Measurements from ENCODE around the gene DBNDD1.

DNA sequence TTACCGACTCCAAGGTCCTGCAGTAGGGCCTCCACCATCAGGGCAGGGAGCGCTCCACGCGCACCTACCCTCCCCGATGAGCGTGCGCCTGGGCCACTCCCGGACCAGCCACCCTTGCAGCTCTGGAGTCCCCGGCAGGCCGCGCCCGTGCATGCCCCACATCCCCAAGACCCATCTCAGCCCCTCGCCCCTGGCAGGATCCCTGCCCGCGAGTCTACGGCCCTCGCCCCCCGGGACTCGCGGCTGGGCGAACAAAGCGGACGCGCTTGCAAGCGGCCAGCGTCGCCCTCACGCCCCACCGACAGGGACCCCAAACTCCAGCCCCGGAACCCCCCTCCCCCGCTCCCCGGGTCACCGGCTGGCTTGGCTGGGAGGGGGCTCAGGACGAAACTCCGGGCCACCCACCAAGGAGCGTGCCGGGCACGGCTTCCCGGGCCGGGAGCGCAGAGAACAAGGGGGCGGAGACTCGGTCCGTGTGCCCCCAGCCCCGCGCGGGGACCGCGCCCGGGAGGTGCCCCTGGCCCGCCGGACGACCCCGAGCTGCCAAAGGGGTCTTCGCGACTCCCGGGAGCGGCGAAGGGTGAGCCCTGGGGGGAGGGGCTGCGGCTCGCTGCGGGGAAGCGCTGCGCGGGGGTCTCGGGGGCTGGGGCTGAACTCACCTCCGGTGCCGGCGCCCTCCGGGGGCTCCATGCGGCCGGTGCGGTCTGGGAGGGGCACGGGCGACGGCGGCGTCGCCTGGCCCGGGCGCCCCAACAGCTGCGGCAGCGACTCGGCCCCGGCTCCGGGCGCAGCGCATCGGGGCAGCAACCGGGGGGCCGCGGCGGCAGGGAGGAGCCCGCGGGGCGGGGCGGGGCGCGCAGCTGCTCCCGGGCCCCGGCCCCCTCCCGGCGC lies at the start of gene DBNDD1:
- TF ChIP-seq, protein P1, sequence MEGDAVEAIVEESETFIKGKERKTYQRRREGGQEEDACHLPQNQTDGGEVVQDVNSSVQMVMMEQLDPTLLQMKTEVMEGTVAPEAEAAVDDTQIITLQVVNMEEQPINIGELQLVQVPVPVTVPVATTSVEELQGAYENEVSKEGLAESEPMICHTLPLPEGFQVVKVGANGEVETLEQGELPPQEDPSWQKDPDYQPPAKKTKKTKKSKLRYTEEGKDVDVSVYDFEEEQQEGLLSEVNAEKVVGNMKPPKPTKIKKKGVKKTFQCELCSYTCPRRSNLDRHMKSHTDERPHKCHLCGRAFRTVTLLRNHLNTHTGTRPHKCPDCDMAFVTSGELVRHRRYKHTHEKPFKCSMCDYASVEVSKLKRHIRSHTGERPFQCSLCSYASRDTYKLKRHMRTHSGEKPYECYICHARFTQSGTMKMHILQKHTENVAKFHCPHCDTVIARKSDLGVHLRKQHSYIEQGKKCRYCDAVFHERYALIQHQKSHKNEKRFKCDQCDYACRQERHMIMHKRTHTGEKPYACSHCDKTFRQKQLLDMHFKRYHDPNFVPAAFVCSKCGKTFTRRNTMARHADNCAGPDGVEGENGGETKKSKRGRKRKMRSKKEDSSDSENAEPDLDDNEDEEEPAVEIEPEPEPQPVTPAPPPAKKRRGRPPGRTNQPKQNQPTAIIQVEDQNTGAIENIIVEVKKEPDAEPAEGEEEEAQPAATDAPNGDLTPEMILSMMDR (IDR thresholded peaks at IDR 0.05) = no peak
- no peak for TF ChIP-seq POLR2AphosphoS5 (IDR thresholded peaks at IDR 0.05)
- TF ChIP-seq POLR2A (IDR thresholded peaks at IDR 0.05) = no peak
